Adipocyte (in vitro differentiated cells): Measurements from ENCODE around the gene CMPK1.

Source experiments
- DNase-seq: peaks from one replicate; pipeline ENCODE4 v3.0.0-alpha.2; 2015; ENCODE audit warnings: low read depth
- H3K27me3 ChIP-seq: replicated peaks from 2 replicates; pipeline ENCODE4 v1.7.0; 2013; ENCODE audit warnings: mild to moderate bottlenecking, low read length, moderate library complexity; ENCODE audit not compliant: control insufficient read depth, insufficient read depth
- H3K36me3 ChIP-seq: 2 replicates; pipeline ENCODE4 v1.7.0; 2013; ENCODE audit warnings: low read length, mild to moderate bottlenecking, moderate library complexity; ENCODE audit not compliant: control insufficient read depth, insufficient read depth, severe bottlenecking
- H3K4me1 ChIP-seq: 2 replicates; pipeline ENCODE4 v1.7.0; 2013; ENCODE audit warnings: mild to moderate bottlenecking, low read length, moderate library complexity; ENCODE audit not compliant: control insufficient read depth, insufficient read depth
- H3K4me3 ChIP-seq: 2 replicates; pipeline ENCODE4 v1.7.0; 2013; ENCODE audit warnings: mild to moderate bottlenecking, low read length, moderate library complexity
- H3K9ac ChIP-seq: 2 replicates; pipeline ENCODE4 v1.7.0; 2013; ENCODE audit warnings: mild to moderate bottlenecking, low read length, moderate library complexity
- H3K9me3 ChIP-seq: 2 replicates; pipeline ENCODE4 v1.7.0; 2013; ENCODE audit warnings: mild to moderate bottlenecking, low read length, moderate library complexity; ENCODE audit not compliant: control insufficient read depth

Gene CMPK1

GRCh38 chr1:47395433-47395832 lies 61.8 kb downstream of the CMPK1 start:
- H3K27me3 ChIP-seq = peaks cover 4% of the 10 kb centered on the region
- no peak overlapping the region for H3K9ac ChIP-seq

GRCh38 chr1:47396671-47397196 lies 63.1 kb downstream of the CMPK1 start:
- Histone ChIP-seq H3K9me3 (no peaks in the 10 kb centered on the region), H3K27me3 (peaks cover 12% of the 10 kb centered on the region)

More at GRCh38 chr1:47395433-47395832, 61.8 kb downstream of the CMPK1 start:
- no peak for DNase-seq
- Histone ChIP-seq H3K4me3 (no peak overlapping the region), H3K4me1 (peaks cover 3% of the 10 kb centered on the region), H3K36me3 (no peaks in the 10 kb centered on the region), H3K9me3 (no peaks in the 10 kb centered on the region)

GRCh38 chr1:47399138-47399845 lies 65.7 kb downstream of the CMPK1 start:
- no peaks in the 10 kb centered on the region for H3K9me3 ChIP-seq
- no peaks in the 10 kb centered on the region for H3K36me3 ChIP-seq
- no peak for DNase-seq
- peaks cover 20% of the 10 kb centered on the region for H3K27me3 ChIP-seq
- H3K4me1 ChIP-seq = no peaks in the 10 kb centered on the region
- H3K9ac ChIP-seq = no peak overlapping the region
- no peak overlapping the region for H3K4me3 ChIP-seq

More at GRCh38 chr1:47396671-47397196, 63.1 kb downstream of the CMPK1 start:
- DNase-seq = no peak
- Histone ChIP-seq H3K4me3 (no peak overlapping the region), H3K9ac (no peak overlapping the region), H3K4me1 (no peaks in the 10 kb centered on the region), H3K36me3 (no peaks in the 10 kb centered on the region)

- no peak for DNase-seq
- H3K4me1 ChIP-seq = no peaks in the 10 kb centered on the region
- peaks cover 20% of the 10 kb centered on the region for H3K27me3 ChIP-seq
Observed at GRCh38 chr1:47399846-47400155, 66.2 kb downstream of the CMPK1 start.

GRCh38 chr1:47401761-47402160 lies 68.2 kb downstream of the CMPK1 start:
- Histone ChIP-seq H3K4me3 (no peak overlapping the region), H3K9ac (no peak overlapping the region), H3K9me3 (no peaks in the 10 kb centered on the region), H3K36me3 (no peaks in the 10 kb centered on the region), H3K4me1 (no peaks in the 10 kb centered on the region), H3K27me3 (peaks cover 25% of the 10 kb centered on the region)
- no peak for DNase-seq

More at GRCh38 chr1:47399846-47400155, 66.2 kb downstream of the CMPK1 start:
- no peak overlapping the region for H3K4me3 ChIP-seq
- no peaks in the 10 kb centered on the region for H3K36me3 ChIP-seq
- H3K9me3 ChIP-seq = no peaks in the 10 kb centered on the region
- no peak overlapping the region for H3K9ac ChIP-seq

- Histone ChIP-seq H3K27me3 (peaks cover 25% of the 10 kb centered on the region), H3K4me1 (no peaks in the 10 kb centered on the region), H3K9ac (no peak overlapping the region), H3K9me3 (no peaks in the 10 kb centered on the region), H3K36me3 (no peaks in the 10 kb centered on the region), H3K4me3 (no peak overlapping the region)
- no peak for DNase-seq
Observed at GRCh38 chr1:47402591-47402990, 69.0 kb downstream of the CMPK1 start.

GRCh38 chr1:47403321-47403910 lies 69.8 kb downstream of the CMPK1 start:
- peaks cover 25% of the 10 kb centered on the region for H3K27me3 ChIP-seq
- H3K9me3 ChIP-seq = no peaks in the 10 kb centered on the region
- DNase-seq = no peak
- no peaks in the 10 kb centered on the region for H3K4me1 ChIP-seq
- no peaks in the 10 kb centered on the region for H3K36me3 ChIP-seq
- no peak overlapping the region for H3K4me3 ChIP-seq
- H3K9ac ChIP-seq = no peak overlapping the region

- Histone ChIP-seq H3K36me3 (no peaks in the 10 kb centered on the region), H3K9ac (no peak overlapping the region), H3K4me1 (peaks cover 21% of the 10 kb centered on the region), H3K4me3 (no peak overlapping the region), H3K9me3 (no peaks in the 10 kb centered on the region), H3K27me3 (peaks cover 20% of the 10 kb centered on the region)
- no peak for DNase-seq
Observed at GRCh38 chr1:47405697-47406096, 72.1 kb downstream of the CMPK1 start.

GRCh38 chr1:47406966-47407365 lies 73.4 kb downstream of the CMPK1 start:
- no peak overlapping the region for H3K4me3 ChIP-seq
- peaks cover 31% of the 10 kb centered on the region for H3K4me1 ChIP-seq
- H3K9ac ChIP-seq = no peak overlapping the region
- DNase-seq = no peak
- no peaks in the 10 kb centered on the region for H3K36me3 ChIP-seq
- no peaks in the 10 kb centered on the region for H3K9me3 ChIP-seq
- peaks cover 11% of the 10 kb centered on the region for H3K27me3 ChIP-seq

- Histone ChIP-seq H3K27me3 (peaks cover 6% of the 10 kb centered on the region), H3K4me1 (peaks cover 31% of the 10 kb centered on the region), H3K36me3 (no peaks in the 10 kb centered on the region), H3K9ac (no peak overlapping the region), H3K4me3 (no peak overlapping the region), H3K9me3 (no peaks in the 10 kb centered on the region)
- DNase-seq = peak; percentile 46
Observed at GRCh38 chr1:47407481-47407880, 73.9 kb downstream of the CMPK1 start.

- Histone ChIP-seq H3K4me1 (peaks cover 31% of the 10 kb centered on the region), H3K27me3 (peaks cover 13% of the 10 kb centered on the region), H3K9me3 (no peaks in the 10 kb centered on the region), H3K4me3 (peak overlapping the region; percentile 14), H3K36me3 (no peaks in the 10 kb centered on the region), H3K9ac (peak overlapping the region; percentile 1)
- peak; percentile 90 for DNase-seq
Observed at GRCh38 chr1:47409311-47410067, 75.9 kb downstream of the CMPK1 start.
